Endothelial cell of umbilical vein (primary cell): ENCODE results near the gene FAM168A. TPM values are rescaled to one million over a fixed set of nuclear protein-coding genes. Genes with fewer than 3 reads are reported as not detected.

ENCODE experiments used
- BruUV-seq: library from RNA; stranded (reverse); fragments of 400-500 nt; replicated peaks from 2 replicates; lab custom pipeline; 2021; lab: Mats Ljungman, UMichigan
- CTCF ChIA-PET: fragments of 300-600, 350-600 bp; sonication (Branson Sonifier 250); formaldehyde crosslinking; loops from one replicate; lab custom pipeline; 2021; ENCODE audit warnings: antibody characterized with exemption, inconsistent platforms; lab: Charles Lee
- POLR2A ChIA-PET: fragments of 300-600, 350-600 bp; sonication (Branson Sonifier 250); formaldehyde crosslinking; loops from one replicate; lab custom pipeline; 2021; ENCODE audit warnings: antibody characterized with exemption, inconsistent platforms; lab: Charles Lee
- DNase-seq: peaks from one replicate; pipeline ENCODE4 v3.0.0-alpha.2; 2011; ENCODE audit warnings: low read depth, low spot score
- FAIRE-seq: peaks from 2 replicates; lab custom pipeline; 2011; peaks lifted over from hg19 to GRCh38; lab: Jason Lieb, UNC
- H2AFZ ChIP-seq: 2 replicates; pipeline ENCODE4 v1.6.0; 2012; ENCODE audit warnings: low read depth, low read length, control low read depth, inconsistent platforms
- H3K27ac ChIP-seq: 2 replicates; pipeline ENCODE4 v1.5.1; 2011; ENCODE audit warnings: low read depth, mild to moderate bottlenecking, control low read depth, low read length, moderate library complexity; ENCODE audit not compliant: insufficient read depth
- H3K27me3 ChIP-seq, 2 experiments: 2 replicates each; pipeline versions ENCODE4 v1.6.0 to v1.6.1; 2011; ENCODE audit warnings: low read length in 2 of 2, mixed read lengths in 1 of 2; ENCODE audit not compliant: control insufficient read depth in 2 of 2, insufficient read depth in 2 of 2
- H3K36me3 ChIP-seq, 2 experiments: 2 replicates in 1 of 2; 3 replicates in 1 of 2; pipeline ENCODE4 v1.5.1; 2011; ENCODE audit warnings: low read length in 2 of 2, mild to moderate bottlenecking in 1 of 2, moderate library complexity in 1 of 2; ENCODE audit not compliant: control insufficient read depth in 2 of 2, insufficient read depth in 2 of 2; ENCODE audit errors: extremely low read depth in 1 of 2
- H3K4me1 ChIP-seq: 3 replicates; pipeline ENCODE4 v1.5.1; 2011; ENCODE audit warnings: mild to moderate bottlenecking, low read length; ENCODE audit not compliant: control insufficient read depth, insufficient read depth; ENCODE audit errors: extremely low read depth
- H3K4me2 ChIP-seq: 2 replicates; pipeline ENCODE4 v1.6.1; 2011; ENCODE audit warnings: low read length, control low read depth, mixed read lengths; ENCODE audit not compliant: insufficient read depth
- H3K4me3 ChIP-seq, 3 experiments: fragments of 200-600 bp in 1 of 3; sonication (generic), shearing (Covaris generic) in 1 of 3; replicated peaks in 1 of 3; 2 replicates each; pipeline ENCODE4 v1.5.1; 2011 to 2016; ENCODE audit warnings: control low read depth in 3 of 3, low read length in 3 of 3, mild to moderate bottlenecking in 2 of 3, inconsistent platforms in 1 of 3, low read depth in 1 of 3, moderate library complexity in 1 of 3; ENCODE audit not compliant: insufficient read depth in 1 of 3
- H3K79me2 ChIP-seq: 2 replicates; pipeline ENCODE4 v1.6.0; 2012; ENCODE audit warnings: low read length, inconsistent platforms; ENCODE audit not compliant: control insufficient read depth, insufficient read depth
- H3K9ac ChIP-seq: replicated peaks from 2 replicates; pipeline ENCODE3; 2011; ENCODE audit warnings: low read length, control low read depth; ENCODE audit not compliant: insufficient read depth; ENCODE audit errors: extremely low read depth
- H3K9me1 ChIP-seq: replicated peaks from 3 replicates; pipeline ENCODE4 v1.6.0; 2011; ENCODE audit warnings: mild to moderate bottlenecking, low read length; ENCODE audit not compliant: control insufficient read depth, insufficient read depth; ENCODE audit errors: extremely low read depth
- H3K9me3 ChIP-seq: replicated peaks from 2 replicates; pipeline ENCODE4 v1.5.1; 2012; ENCODE audit warnings: low read length, inconsistent platforms; ENCODE audit not compliant: control insufficient read depth, insufficient read depth
- H4K20me1 ChIP-seq: replicated peaks from 2 replicates; pipeline ENCODE3; 2011; ENCODE audit warnings: mild to moderate bottlenecking, low read length; ENCODE audit not compliant: control insufficient read depth, insufficient read depth; ENCODE audit errors: extremely low read depth
- EZH2 ChIP-seq: IDR thresholded peaks from 2 replicates; pipeline ENCODE4 v1.6.1; 2012; ENCODE audit warnings: borderline replicate concordance, low read depth, mild to moderate bottlenecking, moderate library complexity, low read length, inconsistent platforms; ENCODE audit not compliant: severe bottlenecking
- FOS ChIP-seq: IDR thresholded peaks from 2 replicates; pipeline ENCODE4 v1.6.1; 2011; ENCODE audit warnings: mild to moderate bottlenecking, low read length, moderate library complexity, borderline replicate concordance; ENCODE audit not compliant: insufficient read depth
- GATA2 ChIP-seq: IDR thresholded peaks from 2 replicates; pipeline ENCODE4 v1.7.0; 2011; ENCODE audit warnings: low read depth, mild to moderate bottlenecking, moderate library complexity, mixed read lengths, low read length; ENCODE audit not compliant: insufficient read length, insufficient read depth
- JUN ChIP-seq: IDR thresholded peaks from 2 replicates; pipeline ENCODE4 v1.6.1; 2011; ENCODE audit warnings: borderline replicate concordance, low read depth; ENCODE audit not compliant: insufficient read length, insufficient read depth
- MAX ChIP-seq: IDR thresholded peaks from 2 replicates; pipeline ENCODE4 v1.6.1; 2011; ENCODE audit not compliant: insufficient read depth, insufficient read length
- MYC ChIP-seq: IDR thresholded peaks from one replicate; pipeline ENCODE4 v1.6.1; 2011; ENCODE audit warnings: mild to moderate bottlenecking, low read depth, low read length
- POLR2A ChIP-seq: IDR thresholded peaks from 2 replicates; pipeline ENCODE4 v1.6.1; 2012; ENCODE audit warnings: low read depth, mild to moderate bottlenecking, control low read depth, low read length
- POLR2AphosphoS5 ChIP-seq: IDR thresholded peaks from 2 replicates; pipeline ENCODE4 v1.6.1; 2012; ENCODE audit warnings: low read depth, mild to moderate bottlenecking, control low read depth, low read length, moderate library complexity; ENCODE audit not compliant: insufficient read depth
- dilution Hi-C: fragments of 300-500 bp; cut with MboI; formaldehyde crosslinking; loops from one replicate; pipeline ENCODE4 v1.15.0; 2019; ENCODE audit warnings: low sequenced_read_pairs; ENCODE audit not compliant: extremely low pct_ligation_motif_present
- intact Hi-C: fragments of 100-400 bp; cut with micrococcal nuclease; formaldehyde crosslinking; loops from one replicate; pipeline ENCODE4 v1.10.0; 2022
- polyA plus RNA-seq, 4 experiments: library from polyadenylated mRNA; depleted of rRNA in 3 of 4; stranded (reverse) in 3 of 4; unstranded in 1 of 4; fragments of >200 nt; gene quantifications; 2 replicates each; pipeline versions ENCODE4 v1.2.1 to v1.2.3, GENCODE V29; 2011 to 2012; ENCODE audit warnings: missing spikeins in 1 of 4
- total RNA-seq: library from RNA; stranded (reverse); gene quantifications from 2 replicates; pipeline ENCODE4 v1.2.3, GENCODE V29; 2021
- TF ChIP-seq, protein P1 (sequence below), 2 donors: IDR thresholded peaks; 1 replicate in 1 of 2; 2 replicates in 1 of 2; pipeline ENCODE4 v1.5.1; 2011; ENCODE audit warnings: low read length in 2 of 2, mild to moderate bottlenecking in 2 of 2, moderate library complexity in 2 of 2, control low read depth in 1 of 2, inconsistent platforms in 1 of 2, low read depth in 1 of 2; ENCODE audit not compliant: insufficient read depth in 1 of 2; ENCODE audit errors: extremely low read depth in 1 of 2

Gene FAM168A
- total and polyA plus RNA-seq, 2 donors (not counting 3 experiments of a cell fraction or from before 2014, with no cell fraction given) = 17.0 to 20.5 TPM

- intact Hi-C loops = no loop called here
Measured at GRCh38 chr11:73596547-73596946, 1.4 kb downstream of the FAM168A start.

More at GRCh38 chr11:73596547-73596946, 1.4 kb downstream of the FAM168A start:
- dilution Hi-C loops = no loop called here
- Histone ChIP-seq H3K4me2 (no peak overlapping the region), H3K27ac (no peak overlapping the region), H3K4me1 (peaks cover 9% of the 10 kb centered on the region), H3K27me3 (no peaks in the 10 kb centered on the region), H3K4me3 (no peak overlapping the region), H2AFZ (no peak overlapping the region), H3K79me2 (peaks cover 7% of the 10 kb centered on the region), H3K9me1 (no peaks in the 10 kb centered on the region), H4K20me1 (no peaks in the 10 kb centered on the region), H3K36me3 (no peaks in the 10 kb centered on the region), H3K9me3 (no peaks in the 10 kb centered on the region), H3K9ac (no peak overlapping the region)
- DNase-seq = no peak
- ChIA-PET CTCF (interaction anchor here (1.2 to 2.9 kb wide), 3 partner anchors 29 to 117 kb away, joined by 4 to 11 read pairs (median 5); no protein-coding TSS in a partner anchor), POLR2A (no interaction called here)
- no TSS peak for BruUV-seq
- TF ChIP-seq POLR2A (no peak), EZH2 (no peak), MYC (no peak), GATA2 (no peak), FOS (no peak), POLR2AphosphoS5 (no peak), MAX (no peak), JUN (no peak)
- TF ChIP-seq, protein P1, sequence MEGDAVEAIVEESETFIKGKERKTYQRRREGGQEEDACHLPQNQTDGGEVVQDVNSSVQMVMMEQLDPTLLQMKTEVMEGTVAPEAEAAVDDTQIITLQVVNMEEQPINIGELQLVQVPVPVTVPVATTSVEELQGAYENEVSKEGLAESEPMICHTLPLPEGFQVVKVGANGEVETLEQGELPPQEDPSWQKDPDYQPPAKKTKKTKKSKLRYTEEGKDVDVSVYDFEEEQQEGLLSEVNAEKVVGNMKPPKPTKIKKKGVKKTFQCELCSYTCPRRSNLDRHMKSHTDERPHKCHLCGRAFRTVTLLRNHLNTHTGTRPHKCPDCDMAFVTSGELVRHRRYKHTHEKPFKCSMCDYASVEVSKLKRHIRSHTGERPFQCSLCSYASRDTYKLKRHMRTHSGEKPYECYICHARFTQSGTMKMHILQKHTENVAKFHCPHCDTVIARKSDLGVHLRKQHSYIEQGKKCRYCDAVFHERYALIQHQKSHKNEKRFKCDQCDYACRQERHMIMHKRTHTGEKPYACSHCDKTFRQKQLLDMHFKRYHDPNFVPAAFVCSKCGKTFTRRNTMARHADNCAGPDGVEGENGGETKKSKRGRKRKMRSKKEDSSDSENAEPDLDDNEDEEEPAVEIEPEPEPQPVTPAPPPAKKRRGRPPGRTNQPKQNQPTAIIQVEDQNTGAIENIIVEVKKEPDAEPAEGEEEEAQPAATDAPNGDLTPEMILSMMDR (IDR thresholded peaks at IDR 0.05; ENCODE audit: extremely low read depth in 1 of 2, insufficient read depth in 1 of 2, low read depth in 1 of 2, low read length in 2 of 2) = no peak
- no peak for FAIRE-seq
